H9 (cell line): ENCODE measurements around the gene HDX. TPM values are rescaled to one million over a fixed set of nuclear protein-coding genes. Genes with fewer than 3 reads are reported as not detected.
"Not testable (repeated sequence)": the region's sequence is repeated elsewhere in the genome, so short reads cannot be mapped to it uniquely, and the experiment has no call there.

Source experiments
- DNase-seq: peaks from one replicate; pipeline ENCODE4 v3.0.0-alpha.2; 2017
- H2AFZ ChIP-seq: one replicate; pipeline ENCODE4 v1.6.1; 2013; ENCODE audit warnings: mild to moderate bottlenecking, low read length, control low read depth, moderate library complexity
- H2AK5ac ChIP-seq: 2 replicates; pipeline ENCODE4 v1.6.1; 2013; ENCODE audit warnings: low read length, control low read depth, mixed read lengths; ENCODE audit not compliant: insufficient read length
- H2BK120ac ChIP-seq: one replicate; pipeline ENCODE4 v1.6.1; 2013; ENCODE audit warnings: low read depth, mild to moderate bottlenecking, low read length, control low read depth, inconsistent platforms; ENCODE audit not compliant: poor library complexity, severe bottlenecking
- H2BK12ac ChIP-seq: 2 replicates; pipeline ENCODE4 v1.6.1; 2013; ENCODE audit warnings: low read length, control low read depth, mixed read lengths, low read depth; ENCODE audit not compliant: insufficient read length
- H2BK15ac ChIP-seq: 2 replicates; pipeline ENCODE4 v1.6.1; 2013; ENCODE audit warnings: low read depth, low read length, control low read depth
- H2BK20ac ChIP-seq: one replicate; pipeline ENCODE4 v1.6.1; 2013; ENCODE audit warnings: low read depth, mild to moderate bottlenecking, low read length, control low read depth, inconsistent platforms; ENCODE audit not compliant: poor library complexity, severe bottlenecking
- H2BK5ac ChIP-seq: 2 replicates; pipeline ENCODE4 v1.6.1; 2013; ENCODE audit warnings: low read length, control low read depth, mixed read lengths; ENCODE audit not compliant: insufficient read length
- H3K14ac ChIP-seq: 2 replicates; pipeline ENCODE4 v1.6.1; 2013; ENCODE audit warnings: low read length, control low read depth; ENCODE audit not compliant: insufficient read depth
- H3K18ac ChIP-seq: 2 replicates; pipeline ENCODE4 v1.6.1; 2013; ENCODE audit warnings: low read depth, mild to moderate bottlenecking, mixed read lengths, low read length, control low read depth; ENCODE audit not compliant: insufficient read length
- H3K23ac ChIP-seq: 2 replicates; pipeline ENCODE4 v1.6.1; 2013; ENCODE audit warnings: low read length, control low read depth, mixed read lengths, low read depth; ENCODE audit not compliant: insufficient read length
- H3K23me2 ChIP-seq: 2 replicates; pipeline ENCODE4 v1.6.1; 2013; ENCODE audit warnings: low read depth, mild to moderate bottlenecking, mixed read lengths, low read length, control low read depth; ENCODE audit not compliant: insufficient read length, poor library complexity, severe bottlenecking
- H3K27ac ChIP-seq: 2 replicates; pipeline ENCODE4 v1.5.1; 2013; ENCODE audit warnings: low read length, control low read depth, mixed read lengths, low read depth; ENCODE audit not compliant: insufficient read length
- H3K27me3 ChIP-seq: 2 replicates; pipeline ENCODE4 v1.6.1; 2013; ENCODE audit warnings: low read length, control low read depth, inconsistent platforms; ENCODE audit not compliant: insufficient read depth
- H3K4ac ChIP-seq: 2 replicates; pipeline ENCODE4 v1.6.1; 2013; ENCODE audit warnings: low read depth, mild to moderate bottlenecking, control low read depth, inconsistent platforms, low read length, moderate library complexity
- H3K4me1 ChIP-seq: 2 replicates; pipeline ENCODE4 v1.6.1; 2013; ENCODE audit warnings: low read length, control low read depth, inconsistent platforms; ENCODE audit not compliant: insufficient read depth
- H3K4me2 ChIP-seq: 2 replicates; pipeline ENCODE4 v1.6.1; 2013; ENCODE audit warnings: low read length, control low read depth, mixed read lengths; ENCODE audit not compliant: insufficient read length, insufficient read depth
- H3K56ac ChIP-seq: 2 replicates; pipeline ENCODE4 v1.6.1; 2013; ENCODE audit warnings: low read depth, mild to moderate bottlenecking, mixed read lengths, low read length, control low read depth; ENCODE audit not compliant: insufficient read length
- H3K79me1 ChIP-seq: 2 replicates; pipeline ENCODE4 v1.6.1; 2013; ENCODE audit warnings: low read depth, mild to moderate bottlenecking, moderate library complexity, low read length, control low read depth, inconsistent platforms; ENCODE audit not compliant: insufficient read depth, poor library complexity, severe bottlenecking
- H3K79me2 ChIP-seq: 2 replicates; pipeline ENCODE4 v1.6.1; 2013; ENCODE audit warnings: low read length, control low read depth, inconsistent platforms; ENCODE audit not compliant: insufficient read depth
- H3K9ac ChIP-seq: 2 replicates; pipeline ENCODE4 v1.6.1; 2013; ENCODE audit warnings: low read length, control low read depth, mixed read lengths; ENCODE audit not compliant: insufficient read length; ENCODE audit errors: extremely low read depth
- H3K9me3 ChIP-seq: one replicate; pipeline ENCODE4 v1.6.1; 2013; ENCODE audit warnings: low read depth, low read length, inconsistent platforms; ENCODE audit not compliant: control insufficient read depth
- H3T11ph ChIP-seq: one replicate; pipeline ENCODE4 v1.6.1; 2013; ENCODE audit warnings: mild to moderate bottlenecking, low read length, control low read depth, inconsistent platforms
- H4K20me1 ChIP-seq: one replicate; pipeline ENCODE4 v1.6.1; 2013; ENCODE audit not compliant: control insufficient read depth, insufficient read length, insufficient read depth
- H4K5ac ChIP-seq: 2 replicates; pipeline ENCODE4 v1.6.1; 2013; ENCODE audit warnings: low read depth, mild to moderate bottlenecking, mixed read lengths, low read length, control low read depth; ENCODE audit not compliant: insufficient read length
- H4K8ac ChIP-seq: replicated peaks from 2 replicates; pipeline ENCODE4 v1.6.1; 2013; ENCODE audit warnings: low read length, control low read depth, mixed read lengths, low read depth; ENCODE audit not compliant: insufficient read length
- H4K91ac ChIP-seq: 2 replicates; pipeline ENCODE4 v1.6.1; 2013; ENCODE audit warnings: low read depth, mild to moderate bottlenecking, moderate library complexity, mixed read lengths, low read length, control low read depth; ENCODE audit not compliant: insufficient read length
- H3K27ac Mint-ChIP-seq, 3 experiments: 2 replicates in 2 of 3; 3 replicates in 1 of 3; pipeline ENCODE4 v1.8.0; 2020 to 2021; ENCODE audit warnings: mixed read lengths in 3 of 3, mild to moderate bottlenecking in 1 of 3, moderate library complexity in 1 of 3
- H3K27me3 Mint-ChIP-seq: 2 replicates; pipeline ENCODE4 v1.8.0; 2021; ENCODE audit warnings: low read depth, mild to moderate bottlenecking, moderate library complexity, mixed read lengths
- H3K36me3 Mint-ChIP-seq, 3 experiments: 2 replicates in 2 of 3; 3 replicates in 1 of 3; pipeline ENCODE4 v1.8.0; 2020 to 2021; ENCODE audit warnings: low read depth in 3 of 3, mixed read lengths in 3 of 3; ENCODE audit not compliant: insufficient read depth in 1 of 3
- H3K4me1 Mint-ChIP-seq, 2 experiments: 2 replicates each; pipeline ENCODE4 v1.8.0; 2020; ENCODE audit warnings: mixed read lengths in 2 of 2
- H3K4me3 Mint-ChIP-seq, 2 experiments: 2 replicates in 1 of 2; 3 replicates in 1 of 2; pipeline ENCODE4 v1.8.0; 2020 to 2021; ENCODE audit warnings: mild to moderate bottlenecking in 2 of 2, mixed read lengths in 2 of 2, moderate library complexity in 1 of 2
- H3K9me3 Mint-ChIP-seq, 2 experiments: 2 replicates in 1 of 2; 3 replicates in 1 of 2; pipeline ENCODE4 v1.8.0; 2020; ENCODE audit warnings: mild to moderate bottlenecking in 2 of 2, mixed read lengths in 2 of 2, moderate library complexity in 1 of 2
- CTCF ChIP-seq: fragments of 200-600 bp; sonication (generic); conservative IDR thresholded peaks from 3 replicates; pipeline ENCODE4 v1.8.0; 2021; ENCODE audit warnings: antibody characterized with exemption, mild to moderate bottlenecking
- WGBS: extraction: QIAGEN DNeasy Blood & Tissue Kit; methylation state at CpG from one replicate; pipeline ENCODE4 v1.1.7; 2013; ENCODE audit warnings: missing lambda C conversion rate, low lambda C conversion rate, mixed read lengths; ENCODE audit not compliant: insufficient read length; ENCODE audit errors: extremely low coverage; 5-methylcytosine and 5-hydroxymethylcytosine counted together
- long read RNA-seq: library from polyadenylated mRNA; unstranded; transcript quantifications from one replicate; pipeline ENCODE4 v2.0.0, GENCODE V29; 2020
- total RNA-seq: library from RNA; stranded (reverse); gene quantifications from 2 replicates; pipeline ENCODE4 v1.2.1, GENCODE V29; 2021

The HDX gene
- 4.0 and 5.0 TPM in 2 replicates for total RNA-seq
- long read RNA-seq, full-length matches to known transcripts = 7 of 22 reads
- long read RNA-seq, partial matches to known transcripts = 6 of 22 reads
- long read RNA-seq, other reads (novel, unspliced or antisense) = 9 of 22 reads

GRCh38 chrX:84501798-84502628 lies at the start of gene HDX:
Gene HDX (minus strand): TSS chrX:84502453. CDS start chrX:84475397, 27,056 bp downstream.
- Histone ChIP-seq H4K91ac (no peak within 1 kb of the TSS), H2BK20ac (no peak within 1 kb of the TSS), H3K9ac (peak within 1 kb of the TSS; percentile 43), H2BK5ac (no peak within 1 kb of the TSS), H4K5ac (no peak within 1 kb of the TSS), H3K56ac (no peak within 1 kb of the TSS), H2BK120ac (no peak within 1 kb of the TSS), H3K18ac (peak within 1 kb of the TSS; percentile 71), H3K23me2 (no peaks in the 10 kb centered on the region), H2BK15ac (no peak within 1 kb of the TSS), H3K9me3 (no peaks in the 10 kb centered on the region), H3K14ac (peak within 1 kb of the TSS; percentile 22; the same call in 1 of the 2 replicates), H3K4me1 (no peaks in the 10 kb centered on the region), H4K8ac (no peak within 1 kb of the TSS), H3K27me3 (no peaks in the 10 kb centered on the region), H3K27ac (peak within 1 kb of the TSS; percentile 19), H3K79me1 (no peaks in the 10 kb centered on the region), H3T11ph (no peak within 1 kb of the TSS), H3K4ac (no peak within 1 kb of the TSS), H2AFZ (peak within 1 kb of the TSS; percentile 24), H4K20me1 (no peaks in the 10 kb centered on the region), H3K23ac (no peak within 1 kb of the TSS), H3K4me2 (peak within 1 kb of the TSS; percentile 30), H2BK12ac (no peak within 1 kb of the TSS), H3K79me2 (no peaks in the 10 kb centered on the region; the same call in 1 of the 2 replicates), H2AK5ac (no peak within 1 kb of the TSS)
- peak within 1 kb of the TSS; percentile 97 to 98 (median 98) for H3K27ac Mint-ChIP-seq
- no peaks in the 10 kb centered on the region for H3K27me3 Mint-ChIP-seq
- peak; percentile 70 for DNase-seq
- TF ChIP-seq CTCF = no peak
- H3K4me3 Mint-ChIP-seq = peak within 1 kb of the TSS; percentile 87 to 94
- H3K9me3 Mint-ChIP-seq = peaks cover 43 to 47% of the 10 kb centered on the region in 2 experiments
- H3K36me3 Mint-ChIP-seq = no peaks in the 10 kb centered on the region; a peak in 1 of 7 replicates
- WGBS = no CpG with 5 or more reads among the region's 38 CpGs
- peaks cover 9% of the 10 kb centered on the region in 2 experiments for H3K4me1 Mint-ChIP-seq

GRCh38 chrX:84541315-84541714 lies 39.1 kb upstream of the HDX start:
- H2BK12ac ChIP-seq, H4K20me1 ChIP-seq, H4K91ac ChIP-seq, H3K18ac ChIP-seq, H3K27ac ChIP-seq, H3K56ac ChIP-seq, H2AK5ac ChIP-seq, H3K4me3 Mint-ChIP-seq, H4K8ac ChIP-seq, H3K4me1 Mint-ChIP-seq, H3T11ph ChIP-seq, H2BK5ac ChIP-seq, H3K27me3 ChIP-seq, H3K79me2 ChIP-seq, H3K9ac ChIP-seq, H2AFZ ChIP-seq, H2BK20ac ChIP-seq, H3K79me1 ChIP-seq, H3K14ac ChIP-seq, H3K23me2 ChIP-seq, H3K4me2 ChIP-seq, DNase-seq, H3K4ac ChIP-seq, H3K27me3 Mint-ChIP-seq, H2BK120ac ChIP-seq, H3K23ac ChIP-seq, H3K4me1 ChIP-seq, H2BK15ac ChIP-seq, H3K27ac Mint-ChIP-seq, H4K5ac ChIP-seq: not testable (repeated sequence)
- WGBS = no CpG with 5 or more reads among the region's 2 CpGs
- Mint-ChIP-seq H3K36me3 (peaks cover 12 to 30% (median 15%) of the 10 kb centered on the region in 3 experiments), H3K9me3 (peaks cover 60% of the 10 kb centered on the region in 2 experiments)
- H3K9me3 ChIP-seq = peaks cover 21% of the 10 kb centered on the region
